Ascending aorta (tissue), 2 donors: ENCODE data around the gene C2CD2L. TPM values are rescaled to one million over a fixed set of nuclear protein-coding genes. Genes with fewer than 3 reads are reported as not detected.
A peak's percentile ranks its signal among the peaks of the same experiment; 100 is the strongest.

Experiments used
- DNase-seq, 2 donors: peaks; one replicate each; pipeline ENCODE4 v3.0.0-alpha.2; 2019; ENCODE audit warnings: low spot score in 2 of 2
- H3K27ac ChIP-seq, 2 donors: fragments of 200-600 bp; sonication (generic); one replicate each; pipeline ENCODE4 v1.5.1; 2016 to 2017; ENCODE audit warnings: mild to moderate bottlenecking in 1 of 2
- H3K27me3 ChIP-seq: fragments of 200-600 bp; sonication (generic); one replicate; pipeline ENCODE4 v1.5.1; 2017
- H3K36me3 ChIP-seq, 2 donors: fragments of 200-600 bp; sonication (generic); one replicate each; pipeline ENCODE4 v1.5.1; 2016
- H3K4me1 ChIP-seq, 2 donors: fragments of 200-600 bp; sonication (generic); one replicate each; pipeline ENCODE4 v1.5.1; 2016 to 2017; ENCODE audit warnings: mild to moderate bottlenecking in 1 of 2
- H3K4me3 ChIP-seq, 2 donors: fragments of 200-600 bp; sonication (generic); one replicate each; pipeline ENCODE4 v1.5.1; 2016 to 2017; ENCODE audit warnings: mild to moderate bottlenecking in 1 of 2
- H3K9me3 ChIP-seq, 2 donors: fragments of 200-600 bp; sonication (generic); one replicate each; pipeline ENCODE4 v1.5.1; 2016
- CTCF ChIP-seq, 3 experiments: fragments of 200-600 bp in 2 of 3; fragments of 450-650 bp in 1 of 3; sonication (generic) in 2 of 3; IDR thresholded peaks; one replicate each; pipeline ENCODE4 v1.5.1; 2016 to 2019; ENCODE audit warnings: antibody characterized with exemption in 3 of 3, mild to moderate bottlenecking in 1 of 3, moderate library complexity in 1 of 3
- intact Hi-C: fragments of 100-400 bp; cut with DNase I; formaldehyde crosslinking; loops from one replicate; pipeline ENCODE4 v1.15.1; 2023
- total RNA-seq: library from RNA; depleted of rRNA; stranded (reverse); fragments of >200 nt; gene quantifications from one replicate; pipeline ENCODE4 v1.1.0, GENCODE V29; 2016

Gene C2CD2L
- total RNA-seq, 1 donor from 2014 or later: 16.7 TPM

- no peak for TF ChIP-seq CTCF (IDR thresholded peaks at IDR 0.05)
- H3K27me3 ChIP-seq: no peaks in the 10 kb centered on the region
- intact Hi-C loops: loop anchor here (1.0 to 10.0 kb wide), 6 partner anchors 10 to 510 kb away; partner anchors contain the start of genes ARCN1, HINFP, HYOU1 and VPS11
These were observed 22.3 kb upstream of the C2CD2L start, which contains the start of gene HMBS for GRCh38 chr11:119084663-119085436. TSS of gene HMBS (plus strand) at chr11:119084881. CDS start at chr11:119085034, 153 bp downstream.

GRCh38 chr11:119085437-119085847, 21.7 kb upstream of the C2CD2L start:
- peak overlapping the region; percentile 77 to 92 for H3K4me3 ChIP-seq
- H3K9me3 ChIP-seq: no peaks in the 10 kb centered on the region
- peaks cover 11 to 22% of the 10 kb centered on the region in 2 donors for H3K36me3 ChIP-seq
- no peak for TF ChIP-seq CTCF (IDR thresholded peaks at IDR 0.05)
- intact Hi-C loops: loop anchor here (1.0 to 10.0 kb wide), 4 partner anchors 17 to 511 kb away; partner anchors contain the start of genes ARCN1, HINFP and HYOU1
- H3K27me3 ChIP-seq: no peaks in the 10 kb centered on the region
- peak overlapping the region; percentile 85 to 90 for H3K27ac ChIP-seq
- DNase-seq: no peak
- peaks cover 3 to 11% of the 10 kb centered on the region in 2 donors for H3K4me1 ChIP-seq

More at GRCh38 chr11:119084663-119085436, 22.3 kb upstream of the C2CD2L start, which contains the start of gene HMBS:
- peak within 1 kb of the TSS; percentile 85 to 90 for H3K27ac ChIP-seq
- H3K36me3 ChIP-seq: peaks cover 17 to 28% of the 10 kb centered on the region in 2 donors
- DNase-seq: peak; percentile 80 to 98
- peaks cover 3 to 11% of the 10 kb centered on the region in 2 donors for H3K4me1 ChIP-seq
- no peaks in the 10 kb centered on the region for H3K9me3 ChIP-seq
- H3K4me3 ChIP-seq: peak within 1 kb of the TSS; percentile 77 to 92

- peaks cover 0 to 6% of the 10 kb centered on the region in 2 donors for H3K36me3 ChIP-seq
- DNase-seq: no peak
- H3K4me3 ChIP-seq: no peak overlapping the region
- H3K27me3 ChIP-seq: no peaks in the 10 kb centered on the region
- intact Hi-C loops: loop anchor here (10.0 kb wide), 1 partner anchor 512 kb away; the partner anchor contains the start of gene ARCN1
- H3K9me3 ChIP-seq: no peaks in the 10 kb centered on the region
- no peak overlapping the region for H3K27ac ChIP-seq
- H3K4me1 ChIP-seq: peaks cover 3 to 13% of the 10 kb centered on the region in 2 donors
- TF ChIP-seq CTCF (IDR thresholded peaks at IDR 0.05): no peak
These were observed 20.0 kb upstream of the C2CD2L start for GRCh38 chr11:119087123-119087522.

- no peak for TF ChIP-seq CTCF (IDR thresholded peaks at IDR 0.05)
- Histone ChIP-seq H3K9me3 (no peaks in the 10 kb centered on the region), H3K4me3 (no peak overlapping the region), H3K27ac (no peak overlapping the region), H3K27me3 (no peaks in the 10 kb centered on the region), H3K36me3 (no peaks in the 10 kb centered on the region), H3K4me1 (peaks cover 8 to 19% of the 10 kb centered on the region in 2 donors)
- DNase-seq: no peak
- intact Hi-C loops: loop anchor here (10.0 kb wide), 1 partner anchor 513 kb away; the partner anchor contains the start of gene ARCN1
These were observed 19.4 kb upstream of the C2CD2L start for GRCh38 chr11:119087747-119088241.

- Histone ChIP-seq H3K4me1 (peaks cover 13 to 25% of the 10 kb centered on the region in 2 donors), H3K4me3 (no peak overlapping the region), H3K27me3 (no peaks in the 10 kb centered on the region), H3K27ac (no peak overlapping the region), H3K36me3 (no peaks in the 10 kb centered on the region), H3K9me3 (no peaks in the 10 kb centered on the region)
- no peak for DNase-seq
- no peak for TF ChIP-seq CTCF (IDR thresholded peaks at IDR 0.05)
- intact Hi-C loops: loop anchor here (10.0 kb wide), 1 partner anchor 514 kb away; the partner anchor contains the start of gene ARCN1
These were observed 18.7 kb upstream of the C2CD2L start for GRCh38 chr11:119088406-119088805.
